ENCODE results near the gene TRAF3.

TRAF3 gene

DNA sequence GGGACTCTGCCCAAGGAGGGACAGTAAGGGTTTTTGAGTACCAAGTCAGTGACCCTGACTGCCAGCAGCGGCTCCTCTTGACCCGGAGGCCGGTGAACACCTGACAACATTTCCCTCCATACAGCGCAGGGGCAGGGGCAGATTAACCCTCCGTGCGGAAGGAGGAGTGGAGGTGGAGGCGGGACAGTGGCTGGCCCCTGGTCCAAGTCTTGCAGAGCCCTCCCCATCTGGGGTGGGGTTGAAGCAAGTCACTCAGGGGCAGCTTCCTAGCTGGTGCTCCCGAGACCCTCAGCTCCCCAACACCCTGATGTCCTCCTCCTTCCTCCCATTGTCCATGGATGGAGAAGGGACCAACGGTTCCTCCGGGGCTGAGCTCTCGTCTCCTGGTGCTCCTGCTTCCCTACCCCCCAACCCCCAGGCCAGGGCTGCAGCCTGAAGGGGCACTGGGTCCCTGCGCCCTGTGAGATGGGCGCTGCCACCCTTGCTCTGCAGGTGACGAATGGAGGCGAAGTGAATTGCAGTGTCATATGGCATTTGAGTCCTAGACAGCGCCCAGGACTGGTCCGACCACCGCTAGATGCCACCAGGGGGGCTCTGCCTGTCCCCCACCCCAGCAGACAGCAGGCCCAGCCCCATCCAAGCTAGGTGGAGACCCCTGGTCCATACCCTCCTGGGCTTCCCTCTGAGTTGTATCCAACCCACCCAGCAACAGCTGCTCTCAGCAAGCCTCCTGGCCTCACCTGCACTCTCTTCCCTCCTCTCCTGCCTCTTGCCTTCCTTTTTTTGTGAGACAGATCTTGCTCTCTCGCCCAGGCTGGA lies 138.3 kb downstream of the TRAF3 start:
- no peak overlapping the region for H3K4me3 ChIP-seq (ENCODE audit: low read depth, low read length)
- TF ChIP-seq, protein P1, sequence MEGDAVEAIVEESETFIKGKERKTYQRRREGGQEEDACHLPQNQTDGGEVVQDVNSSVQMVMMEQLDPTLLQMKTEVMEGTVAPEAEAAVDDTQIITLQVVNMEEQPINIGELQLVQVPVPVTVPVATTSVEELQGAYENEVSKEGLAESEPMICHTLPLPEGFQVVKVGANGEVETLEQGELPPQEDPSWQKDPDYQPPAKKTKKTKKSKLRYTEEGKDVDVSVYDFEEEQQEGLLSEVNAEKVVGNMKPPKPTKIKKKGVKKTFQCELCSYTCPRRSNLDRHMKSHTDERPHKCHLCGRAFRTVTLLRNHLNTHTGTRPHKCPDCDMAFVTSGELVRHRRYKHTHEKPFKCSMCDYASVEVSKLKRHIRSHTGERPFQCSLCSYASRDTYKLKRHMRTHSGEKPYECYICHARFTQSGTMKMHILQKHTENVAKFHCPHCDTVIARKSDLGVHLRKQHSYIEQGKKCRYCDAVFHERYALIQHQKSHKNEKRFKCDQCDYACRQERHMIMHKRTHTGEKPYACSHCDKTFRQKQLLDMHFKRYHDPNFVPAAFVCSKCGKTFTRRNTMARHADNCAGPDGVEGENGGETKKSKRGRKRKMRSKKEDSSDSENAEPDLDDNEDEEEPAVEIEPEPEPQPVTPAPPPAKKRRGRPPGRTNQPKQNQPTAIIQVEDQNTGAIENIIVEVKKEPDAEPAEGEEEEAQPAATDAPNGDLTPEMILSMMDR (IDR thresholded peaks at IDR 0.05; ENCODE audit: low read depth, low read length) = no peak

DNA sequence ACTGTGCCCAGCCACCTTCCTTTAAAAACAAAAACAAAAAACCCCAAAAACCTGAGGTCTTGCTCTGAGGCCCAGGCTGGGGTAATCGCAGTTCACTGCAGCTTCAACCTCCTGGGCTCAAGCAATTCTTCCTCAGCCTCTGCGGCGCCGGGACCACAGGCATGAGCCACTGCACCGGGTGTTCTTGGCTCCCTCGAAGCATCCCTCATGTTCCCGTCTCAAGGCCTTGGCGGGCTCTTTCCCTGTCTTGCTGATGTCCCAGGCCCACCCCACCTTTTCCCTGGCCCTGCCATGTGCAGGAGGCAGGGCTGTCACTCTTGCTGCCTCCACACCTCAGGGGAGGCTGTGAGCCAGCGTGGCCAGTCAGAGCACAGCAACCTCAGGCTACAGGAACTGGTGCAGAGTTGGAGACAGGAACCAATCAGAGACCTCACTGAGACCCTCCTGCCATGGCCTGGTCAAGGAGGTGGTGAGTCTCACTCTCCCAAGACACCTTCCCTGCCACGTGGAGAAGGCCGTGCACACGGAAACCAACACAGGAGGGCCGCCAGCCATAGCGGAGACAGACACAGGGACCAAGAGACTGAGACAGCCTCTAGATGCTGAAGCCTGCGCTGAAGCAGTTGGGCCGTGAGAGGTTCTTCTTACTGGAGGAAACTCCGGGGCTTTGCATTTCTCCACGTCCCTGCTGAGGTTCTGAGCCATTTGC lies 139.3 kb downstream of the TRAF3 start:
- TF ChIP-seq, protein P1 (IDR thresholded peaks at IDR 0.05; ENCODE audit: low read depth, low read length) = no peak
- H3K4me3 ChIP-seq (ENCODE audit: low read depth, low read length) = no peak overlapping the region

DNA sequence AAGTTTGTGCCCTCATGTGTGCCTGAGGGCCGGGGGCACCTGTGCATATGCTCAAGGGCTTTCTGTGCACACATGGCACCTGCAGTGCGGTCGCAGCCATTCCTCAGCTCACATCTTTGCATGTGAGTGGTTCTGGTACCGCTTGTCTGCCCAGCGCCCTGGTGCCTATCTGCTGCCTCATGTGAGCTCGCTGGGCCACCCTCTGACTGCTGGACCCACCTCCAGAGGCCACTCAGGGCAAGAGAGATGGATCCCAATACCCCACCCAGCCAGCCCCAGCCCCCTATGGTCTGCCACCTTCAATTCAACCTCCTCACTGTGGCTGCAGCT lies 139.8 kb downstream of the TRAF3 start:
- no peak overlapping the region for H3K4me3 ChIP-seq (ENCODE audit: low read depth, low read length)
- TF ChIP-seq, protein P1 (IDR thresholded peaks at IDR 0.05; ENCODE audit: low read depth, low read length) = no peak

DNA sequence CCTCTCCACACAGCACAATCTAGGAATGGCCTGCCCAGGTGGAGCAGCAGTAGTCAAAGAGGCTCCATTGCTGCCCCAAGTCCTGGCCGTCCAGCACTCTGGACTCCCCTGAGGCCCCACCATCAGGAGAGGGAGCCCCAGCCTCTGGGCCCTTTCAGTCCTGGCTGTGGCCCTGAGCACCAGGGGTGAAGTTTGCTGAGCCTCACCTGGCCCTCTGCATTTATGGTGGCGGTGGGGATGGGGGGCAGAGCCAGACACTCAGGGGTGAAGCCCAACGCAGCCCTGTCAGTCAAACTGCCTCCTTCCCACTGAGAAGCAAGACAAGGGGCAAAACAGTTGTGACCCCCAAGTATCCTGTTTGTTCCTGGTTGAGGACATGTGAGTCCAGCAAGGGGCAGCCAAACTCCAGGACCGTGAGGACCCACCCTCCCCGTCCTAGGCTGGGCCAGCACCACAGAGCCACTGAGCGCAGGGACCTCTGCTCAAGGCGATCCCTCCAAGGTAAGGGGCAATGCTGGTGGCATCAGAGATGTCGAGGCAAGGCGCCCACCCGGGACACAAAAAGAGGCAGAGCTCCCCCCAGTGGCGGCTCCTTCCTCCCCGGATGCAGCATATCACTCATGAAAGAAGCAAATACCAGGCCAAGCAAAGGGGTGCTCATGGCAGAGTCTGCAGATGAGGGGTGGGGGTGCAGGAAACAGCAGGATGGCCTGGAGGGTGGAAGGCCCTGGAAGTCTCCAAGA lies 140.4 kb downstream of the TRAF3 start:
- H3K4me3 ChIP-seq (ENCODE audit: low read depth, low read length) = no peak overlapping the region
- TF ChIP-seq, protein P1 (IDR thresholded peaks at IDR 0.05; ENCODE audit: low read depth, low read length) = peak; percentile 64

DNA sequence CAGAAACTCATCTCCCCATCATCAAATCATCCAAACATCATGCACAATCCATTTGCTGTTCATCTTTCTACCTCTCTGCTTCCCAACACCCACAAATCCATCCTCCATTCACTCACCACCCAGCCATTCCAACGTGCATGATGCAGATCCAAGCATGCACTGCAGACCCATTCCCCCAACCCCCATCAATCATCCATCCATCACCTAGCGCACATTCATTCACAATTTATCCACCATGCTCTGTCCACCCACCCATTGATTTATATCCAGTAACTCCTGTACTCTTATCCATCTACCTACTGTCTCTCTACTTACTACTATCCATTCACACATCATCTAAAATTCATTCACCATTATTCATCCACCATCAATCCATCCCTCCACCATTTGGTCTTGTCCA lies 141.2 kb downstream of the TRAF3 start:
- H3K4me3 ChIP-seq (ENCODE audit: low read depth, low read length) = no peak overlapping the region
- TF ChIP-seq, protein P1 (IDR thresholded peaks at IDR 0.05; ENCODE audit: low read depth, low read length) = no peak

DNA sequence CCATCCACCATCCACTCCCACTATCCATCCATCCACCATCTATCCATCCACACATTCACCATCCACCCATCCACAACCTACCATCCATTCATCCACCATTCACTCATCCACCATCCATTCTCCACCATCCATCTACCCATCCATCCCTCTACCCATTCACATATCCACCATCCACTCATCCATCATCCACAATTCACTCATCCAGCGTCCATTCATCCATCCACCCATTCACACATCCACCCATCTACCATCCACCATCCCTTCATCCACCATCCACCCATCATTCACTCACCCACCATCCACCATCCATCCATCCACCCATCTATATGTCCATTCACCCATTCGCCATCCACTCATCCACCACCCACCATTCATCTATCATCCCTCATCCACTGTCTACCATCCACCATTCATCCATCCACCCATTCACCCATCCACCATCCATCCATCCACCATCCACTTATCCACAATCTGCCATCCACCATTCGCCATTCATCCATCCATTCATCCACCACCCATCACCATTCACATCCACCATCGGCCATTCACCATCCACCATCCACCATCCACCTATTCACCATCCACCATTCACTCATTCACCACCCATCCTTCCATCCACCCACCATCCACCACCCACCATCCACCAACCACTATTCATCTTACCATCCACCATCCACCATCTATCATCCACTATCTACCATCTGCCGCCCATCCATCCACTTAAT lies 143.2 kb downstream of the TRAF3 start:
- no peak overlapping the region for H3K4me3 ChIP-seq (ENCODE audit: low read depth, low read length)

More for the DNA sequence above, 143.2 kb downstream of the TRAF3 start:
- TF ChIP-seq, protein P1 (IDR thresholded peaks at IDR 0.05; ENCODE audit: low read depth, low read length) = no peak

Measured in WI38 (cell line).